SU-DHL-6 (cell line): ENCODE measurements around the gene GGT5.

Source experiments
- H2AFZ ChIP-seq: fragments of 200-600 bp; sonication (generic); 2 replicates; pipeline ENCODE4 v1.6.1; 2014; ENCODE audit warnings: low read depth, mild to moderate bottlenecking, moderate library complexity, mixed read lengths, antibody characterized with exemption, low read length; ENCODE audit not compliant: severe bottlenecking
- H3F3A ChIP-seq: fragments of 200-600 bp; shearing (Covaris generic); 2 replicates; pipeline ENCODE4 v1.6.0; 2016; ENCODE audit warnings: antibody characterized with exemption, mild to moderate bottlenecking; ENCODE audit not compliant: insufficient read depth
- H3K27ac ChIP-seq: fragments of 200-600 bp; sonication (generic); 2 replicates; pipeline ENCODE4 v1.5.1; 2016; ENCODE audit warnings: low read depth, mild to moderate bottlenecking, low read length, moderate library complexity, mixed read lengths
- H3K27me3 ChIP-seq: fragments of 200-600 bp; sonication (generic), shearing (Covaris generic); 2 replicates; pipeline ENCODE4 v1.6.0; 2014; ENCODE audit warnings: mild to moderate bottlenecking, low read length
- H3K36me3 ChIP-seq: fragments of 200-600 bp; sonication (generic); 2 replicates; pipeline ENCODE4 v1.6.1; 2014; ENCODE audit warnings: mild to moderate bottlenecking, low read length, mixed read lengths
- H3K4me2 ChIP-seq: fragments of 300-600, 200-600 bp; shearing (Covaris generic), sonication (generic); 2 replicates; pipeline ENCODE4 v1.6.0; 2014; ENCODE audit warnings: low read length, low read depth, mild to moderate bottlenecking; ENCODE audit not compliant: poor library complexity, severe bottlenecking
- H3K4me3 ChIP-seq: fragments of 200-600 bp; sonication (generic); 2 replicates; pipeline ENCODE4 v1.5.1; 2014; ENCODE audit warnings: antibody characterized with exemption, low read length, mild to moderate bottlenecking, mixed read lengths; ENCODE audit not compliant: insufficient read depth, poor library complexity, severe bottlenecking
- H3K79me2 ChIP-seq: fragments of 200-600 bp; sonication (generic); 2 replicates; pipeline ENCODE4 v1.6.1; 2014; ENCODE audit warnings: mild to moderate bottlenecking, low read length, moderate library complexity; ENCODE audit not compliant: insufficient read depth
- H3K9ac ChIP-seq: fragments of 200-600 bp; sonication (generic); 2 replicates; pipeline ENCODE4 v1.7.0; 2014; ENCODE audit warnings: mild to moderate bottlenecking, low read length
- H3K9me2 ChIP-seq: fragments of 200-600 bp; sonication (generic); replicated peaks from 2 replicates; pipeline ENCODE4 v1.6.1; 2014; ENCODE audit warnings: low read length; ENCODE audit not compliant: insufficient read depth
- H3K9me3 ChIP-seq: fragments of 200-600 bp; sonication (generic); 2 replicates; pipeline ENCODE4 v1.6.1; 2014; ENCODE audit warnings: low read length, mixed read lengths; ENCODE audit not compliant: insufficient read depth
- H4K20me1 ChIP-seq: fragments of 200-600 bp; sonication (generic); 2 replicates; pipeline ENCODE4 v1.6.1; 2014; ENCODE audit warnings: low read depth, mild to moderate bottlenecking, antibody characterized with exemption, low read length, moderate library complexity, mixed read lengths
- CTCF ChIP-seq: fragments of 200-600 bp; sonication (generic); IDR thresholded peaks from one replicate; pipeline ENCODE4 v1.5.1; 2017; ENCODE audit warnings: antibody characterized with exemption, mild to moderate bottlenecking, low read length, moderate library complexity; ENCODE audit not compliant: insufficient read depth, poor library complexity, severe bottlenecking
- EZH2phosphoT487 ChIP-seq: fragments of 200-600 bp; sonication (generic), shearing (Covaris generic); conservative IDR thresholded peaks from 2 replicates; pipeline ENCODE4 v1.6.1; 2018; ENCODE audit warnings: mild to moderate bottlenecking, antibody characterized with exemption, low read length, moderate library complexity, mixed read lengths

Gene GGT5

GRCh38 chr22:24181996-24182899, 62.6 kb downstream of the GGT5 start:
- Histone ChIP-seq H3K36me3 (no peaks in the 10 kb centered on the region), H3K4me3 (no peak overlapping the region), H4K20me1 (no peaks in the 10 kb centered on the region), H3K27ac (no peak overlapping the region), H3K4me2 (no peak overlapping the region), H3F3A (no peaks in the 10 kb centered on the region), H3K9me3 (no peaks in the 10 kb centered on the region), H3K9ac (no peak overlapping the region), H3K27me3 (no peaks in the 10 kb centered on the region), H3K9me2 (no peaks in the 10 kb centered on the region), H2AFZ (no peak overlapping the region), H3K79me2 (no peaks in the 10 kb centered on the region)
- TF ChIP-seq CTCF (no peak), EZH2phosphoT487 (no peak)

GRCh38 chr22:24181088-24181995, 63.5 kb downstream of the GGT5 start, which contains the start of gene SUSD2:
SUSD2 (plus strand) TSS chr22:24181487; CDS start chr22:24181520, 33 bp downstream.
- Histone ChIP-seq H4K20me1 (no peaks in the 10 kb centered on the region), H3K4me3 (no peak within 1 kb of the TSS), H3K9me3 (no peaks in the 10 kb centered on the region), H2AFZ (no peak within 1 kb of the TSS), H3K27me3 (no peaks in the 10 kb centered on the region), H3K9me2 (no peaks in the 10 kb centered on the region), H3K4me2 (no peak within 1 kb of the TSS), H3K36me3 (no peaks in the 10 kb centered on the region), H3K79me2 (no peaks in the 10 kb centered on the region), H3K9ac (no peak within 1 kb of the TSS), H3K27ac (no peak within 1 kb of the TSS), H3F3A (no peaks in the 10 kb centered on the region)
- no peak for TF ChIP-seq EZH2phosphoT487

- Histone ChIP-seq H3K4me2 (no peak overlapping the region), H3F3A (no peaks in the 10 kb centered on the region), H2AFZ (no peak overlapping the region), H3K79me2 (no peaks in the 10 kb centered on the region), H3K4me3 (no peak overlapping the region), H3K27ac (no peak overlapping the region), H3K36me3 (no peaks in the 10 kb centered on the region), H4K20me1 (no peaks in the 10 kb centered on the region), H3K9me3 (no peaks in the 10 kb centered on the region), H3K27me3 (no peaks in the 10 kb centered on the region), H3K9me2 (no peaks in the 10 kb centered on the region), H3K9ac (no peak overlapping the region)
- TF ChIP-seq CTCF (no peak), EZH2phosphoT487 (no peak)
Observed at GRCh38 chr22:24180316-24181087, 64.4 kb downstream of the GGT5 start.
